ENCODE results near the gene AOC1.
"Not testable (repeated sequence)": the region's sequence is repeated elsewhere in the genome, so short reads cannot be mapped to it uniquely, and the experiment has no call there.

Gene AOC1

DNA sequence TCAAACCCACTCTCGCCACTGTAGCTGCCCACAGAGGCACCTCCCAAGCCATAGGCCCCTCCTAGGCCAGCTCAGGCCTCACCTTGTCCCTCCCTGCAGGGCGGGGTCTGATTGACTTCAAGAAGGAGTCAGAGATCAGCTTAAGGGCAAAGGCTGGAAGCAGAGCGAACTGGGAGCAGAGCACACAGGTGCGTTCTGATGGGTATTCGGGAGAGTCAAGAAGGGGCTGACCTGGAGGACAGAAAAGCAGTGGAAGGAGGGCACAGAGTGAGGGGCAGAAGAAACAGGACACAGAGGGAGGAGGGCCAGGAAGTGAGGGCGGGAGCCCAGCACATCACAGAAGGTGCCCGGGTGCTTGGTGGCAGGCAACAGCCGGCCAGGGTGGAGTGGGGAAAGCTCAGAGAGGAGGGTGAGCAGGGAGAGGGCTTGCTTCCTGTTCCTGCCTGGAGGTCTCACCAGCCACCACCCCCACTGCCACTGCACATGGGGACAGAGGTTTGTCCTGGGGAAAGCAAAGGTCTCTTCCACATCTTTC, at the start of gene AOC1:
Gene AOC1, plus strand, starts transcription at position 147 of the 535 bp plus-strand sequence. CDS start 3,954 bp downstream, outside the sequence.
- no peak for DNase-seq (ENCODE audit: low read depth, low spot score)

GRCh38 chr7:150803161-150803860, 49.0 kb upstream of the AOC1 start:
- DNase-seq (ENCODE audit: low read depth, low spot score) = no peak

DNA sequence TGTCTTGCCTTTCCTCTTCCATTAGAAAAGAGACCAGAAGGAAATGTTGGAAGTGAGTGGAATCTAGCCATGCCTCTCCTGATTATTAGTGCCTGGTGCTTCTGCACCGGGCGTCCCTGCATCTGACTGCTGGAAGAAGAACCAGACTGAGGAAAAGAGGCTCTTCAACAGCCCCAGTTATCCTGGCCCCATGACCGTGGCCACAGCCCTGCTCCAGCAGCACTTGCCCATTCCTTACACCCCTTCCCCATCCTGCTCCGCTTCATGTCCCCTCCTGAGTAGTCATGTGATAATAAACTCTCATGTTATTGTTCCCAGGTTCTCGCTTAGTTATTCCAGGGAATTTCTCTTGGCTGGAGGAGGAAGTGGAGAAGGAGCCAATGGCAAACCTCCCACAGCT, 47.5 kb upstream of the AOC1 start:
- no peak for DNase-seq (ENCODE audit: low read depth, low spot score)

- DNase-seq (ENCODE audit: low read depth, low spot score) = no peak
Observed at GRCh38 chr7:150805864-150806263, 46.5 kb upstream of the AOC1 start.

DNA sequence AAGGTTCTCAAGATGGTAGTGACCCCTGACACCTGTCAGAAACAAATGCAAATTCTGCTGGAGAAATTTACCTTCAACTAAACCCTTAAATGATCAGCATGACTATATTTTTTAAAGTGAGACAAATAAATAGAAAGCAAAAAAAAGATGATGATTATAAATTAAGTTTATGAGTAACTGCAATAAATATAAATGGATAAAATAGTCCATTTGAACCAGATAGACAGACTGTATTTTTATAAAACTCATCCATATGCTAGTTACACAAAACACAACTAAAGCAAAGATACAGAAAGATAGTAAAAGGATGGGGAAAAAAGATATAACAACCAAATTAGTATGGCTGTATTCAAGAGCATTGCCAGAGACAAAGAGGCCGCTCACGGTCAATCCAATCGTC, 45.9 kb upstream of the AOC1 start:
- DNase-seq (ENCODE audit: low read depth, low spot score) = no peak

- no peak for DNase-seq (ENCODE audit: low read depth, low spot score)
Observed at GRCh38 chr7:150806863-150807262, 45.5 kb upstream of the AOC1 start.

GRCh38 chr7:150807616-150808438, 44.5 kb upstream of the AOC1 start:
- not testable (repeated sequence) for DNase-seq (ENCODE audit: low read depth, low spot score)

DNA sequence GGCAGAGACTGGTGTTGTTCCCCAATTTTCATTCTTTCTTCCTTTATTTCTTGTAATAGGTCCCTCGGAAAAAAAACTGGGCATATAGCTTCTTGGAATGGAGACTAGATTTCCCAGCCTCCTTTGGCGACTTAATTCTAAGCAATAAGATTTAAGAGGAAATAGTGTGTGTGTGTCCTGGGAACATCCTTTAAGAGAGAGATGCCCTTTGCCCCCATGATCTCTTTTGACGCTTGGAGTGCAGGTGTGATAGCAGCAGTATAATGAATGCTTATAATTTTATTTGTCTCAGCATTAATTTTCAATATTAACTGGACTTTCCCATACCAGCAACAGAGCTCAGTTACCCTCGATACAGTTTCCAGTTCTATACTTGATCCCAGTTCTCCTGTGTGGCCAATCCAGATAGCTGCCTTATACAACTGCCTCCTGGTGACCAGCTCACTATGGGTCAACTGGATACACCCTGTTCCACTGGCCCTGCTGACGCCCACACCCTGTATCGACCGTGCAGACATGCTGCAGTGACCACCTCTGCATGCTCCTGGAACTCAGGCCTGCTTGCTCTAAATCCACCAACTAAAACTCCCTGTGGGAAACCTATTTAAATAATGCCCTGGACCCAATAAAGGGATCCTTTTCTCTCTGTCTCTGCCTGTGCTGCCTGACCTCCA, 37.9 kb upstream of the AOC1 start:
- no peak for DNase-seq (ENCODE audit: low read depth, low spot score)

DNA sequence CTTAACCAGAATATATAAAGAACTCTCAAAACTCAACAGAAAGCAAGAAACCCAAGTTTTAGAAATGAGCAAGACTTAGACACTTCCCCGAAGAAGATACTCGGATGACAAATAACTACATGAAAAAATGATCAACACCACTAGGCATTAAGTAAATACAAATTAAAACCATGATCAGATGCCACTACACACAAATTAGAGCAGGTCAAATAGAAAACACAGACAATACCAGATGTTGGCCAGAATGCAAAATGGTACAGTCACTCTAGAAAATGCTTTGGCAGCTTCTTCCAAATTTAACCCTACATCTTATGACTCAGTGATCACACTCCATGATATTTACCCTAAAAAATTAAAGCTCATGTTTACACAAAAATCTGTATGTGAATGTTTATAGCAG, 33.3 kb upstream of the AOC1 start:
- no peak for DNase-seq (ENCODE audit: low read depth, low spot score)

GRCh38 chr7:150820148-150820547, 32.2 kb upstream of the AOC1 start:
- no peak for DNase-seq (ENCODE audit: low read depth, low spot score)

DNA sequence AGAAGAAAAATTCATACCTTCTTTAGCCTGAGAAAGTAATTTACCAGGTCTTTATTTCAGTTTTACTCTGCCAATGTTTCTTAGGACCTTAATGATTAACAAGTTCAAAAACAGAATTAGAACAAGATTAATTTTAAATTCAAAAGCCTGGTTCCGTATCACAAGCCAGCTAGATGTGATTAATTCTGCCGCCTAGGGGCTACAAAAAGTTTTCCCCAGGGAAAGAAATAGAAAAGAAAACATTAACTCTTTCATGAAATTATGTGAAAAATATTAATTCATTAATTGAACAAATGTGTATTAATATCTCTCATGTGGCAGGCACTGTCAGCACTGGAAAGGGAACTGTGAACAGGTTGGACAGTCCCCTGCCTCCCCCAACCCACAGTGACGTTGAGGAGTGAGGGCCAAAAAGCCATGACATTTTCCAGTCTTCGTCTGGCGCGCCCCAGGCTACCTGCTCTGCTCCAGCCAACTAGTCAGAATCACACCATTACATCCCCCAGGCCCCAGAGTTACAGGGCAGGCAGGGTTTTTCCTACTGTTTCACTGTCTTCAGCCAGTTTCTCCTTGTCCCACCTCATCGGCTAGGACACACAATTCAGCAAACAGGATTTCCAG, 31.6 kb upstream of the AOC1 start:
- DNase-seq (ENCODE audit: low read depth, low spot score) = no peak

DNA sequence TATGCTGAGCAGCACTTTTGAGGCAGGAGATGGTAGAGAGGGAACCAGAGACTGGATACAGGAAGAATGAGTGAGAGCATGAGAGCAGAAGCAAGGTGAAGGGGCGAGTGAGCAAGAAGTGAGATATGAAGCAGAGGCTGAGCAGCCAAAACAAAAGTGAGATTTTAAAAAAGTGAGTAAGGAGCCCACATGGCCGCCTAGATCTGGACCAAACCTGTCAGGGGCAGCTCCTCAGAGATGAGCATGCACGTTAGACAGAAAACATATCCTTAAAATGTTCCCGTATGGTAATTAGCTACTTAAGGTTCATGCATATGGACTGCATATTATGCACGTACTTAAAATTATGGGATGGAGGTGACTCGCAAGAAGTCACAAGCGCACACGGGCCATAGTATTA, 29.3 kb upstream of the AOC1 start:
- DNase-seq (ENCODE audit: low read depth, low spot score) = no peak

DNA sequence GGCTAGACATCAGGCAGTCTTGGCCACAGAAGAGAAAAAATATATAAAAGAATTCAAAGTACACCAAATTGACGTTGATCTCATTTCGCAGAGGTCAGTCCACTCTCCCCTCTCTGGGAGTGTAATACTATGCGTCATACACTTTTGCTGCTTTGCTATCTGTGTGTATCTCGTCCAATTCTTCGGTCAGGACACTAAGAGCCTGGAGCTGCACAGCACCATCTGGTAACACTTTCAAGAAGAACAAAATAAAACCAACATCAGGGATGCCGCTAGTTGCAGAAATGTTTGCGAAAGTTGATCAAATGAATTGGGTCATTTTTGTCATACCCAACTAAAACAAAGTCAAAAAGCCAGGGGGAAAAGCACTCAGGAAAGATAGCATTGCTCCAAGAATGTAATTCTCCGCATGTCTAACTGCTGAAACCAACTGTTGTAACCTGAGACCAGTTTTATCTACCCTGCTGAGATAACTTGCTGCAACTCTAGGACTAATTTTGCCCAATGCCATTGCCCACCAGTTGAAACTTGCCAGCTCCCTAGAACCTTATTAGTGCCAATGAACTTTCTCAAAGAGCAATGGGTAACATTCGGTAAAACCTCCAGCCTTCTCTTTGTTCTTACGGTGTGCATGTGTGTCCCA, 28.7 kb upstream of the AOC1 start:
- DNase-seq (ENCODE audit: low read depth, low spot score) = no peak

GRCh38 chr7:150824379-150825177, 27.7 kb upstream of the AOC1 start:
- no peak for DNase-seq (ENCODE audit: low read depth, low spot score)

GRCh38 chr7:150826061-150826849, 26.1 kb upstream of the AOC1 start:
- no peak for DNase-seq (ENCODE audit: low read depth, low spot score)

DNA sequence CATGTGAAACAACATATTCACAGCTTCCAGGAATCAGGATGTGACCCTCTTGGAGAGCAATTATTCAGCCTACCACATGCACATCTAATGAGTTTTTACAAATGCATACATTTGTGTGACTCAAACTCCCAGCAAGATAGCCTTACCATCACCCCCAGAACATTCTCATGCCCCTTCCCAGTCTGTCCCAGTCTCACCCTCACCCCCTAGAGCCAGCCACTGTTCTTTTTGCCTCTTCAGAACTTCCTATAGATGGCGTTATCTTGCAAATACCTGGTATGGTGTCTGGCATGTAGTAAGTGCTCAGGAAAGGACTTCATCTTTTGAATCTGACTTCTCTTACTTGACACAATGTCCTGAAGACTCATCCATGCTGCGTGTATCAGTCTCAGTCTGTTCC, 23.9 kb upstream of the AOC1 start:
- no peak for DNase-seq (ENCODE audit: low read depth, low spot score)

GRCh38 chr7:150829426-150829825, 22.9 kb upstream of the AOC1 start:
- DNase-seq (ENCODE audit: low read depth, low spot score) = no peak

DNA sequence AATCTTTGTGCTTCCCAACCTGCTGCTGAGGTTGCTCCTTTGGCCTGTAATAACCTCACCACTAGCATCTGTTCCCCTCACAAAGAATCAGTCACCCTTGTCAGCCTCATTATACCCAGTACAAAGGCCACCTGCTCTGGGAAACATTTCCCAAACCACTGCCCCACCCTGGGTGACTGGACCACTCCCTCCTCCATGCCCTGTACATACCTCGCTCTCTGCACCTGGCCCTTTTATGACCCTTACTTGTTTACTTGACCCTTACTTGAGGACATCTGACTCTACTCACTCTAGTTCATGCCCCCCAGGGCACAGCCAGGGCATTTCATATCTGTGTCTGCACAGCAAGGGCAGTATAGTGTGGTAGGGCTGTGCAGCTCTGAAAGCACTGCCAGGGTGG, 21.4 kb upstream of the AOC1 start:
- DNase-seq (ENCODE audit: low read depth, low spot score) = no peak

DNA sequence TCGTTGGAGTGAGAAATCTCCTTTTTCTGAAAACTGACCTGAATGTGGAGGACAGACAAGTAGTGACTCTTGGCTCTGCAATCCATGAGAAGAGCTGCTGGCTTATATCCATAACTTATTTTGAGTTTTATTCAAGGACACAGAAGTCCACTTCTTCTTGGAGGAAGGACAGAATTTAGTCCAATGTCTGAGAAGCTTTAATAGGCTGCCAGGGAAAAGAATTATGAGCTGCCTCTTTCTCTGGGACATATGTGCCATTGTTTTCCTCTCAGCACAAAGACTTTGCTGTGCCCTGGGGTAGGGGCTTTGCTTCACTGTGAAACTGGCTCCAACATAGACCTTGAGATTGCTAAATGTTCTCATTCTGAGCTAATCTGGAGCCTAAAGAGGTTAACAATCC, 20.5 kb upstream of the AOC1 start:
- no peak for DNase-seq (ENCODE audit: low read depth, low spot score)

- DNase-seq (ENCODE audit: low read depth, low spot score) = no peak
Observed at GRCh38 chr7:150835019-150835418, 17.3 kb upstream of the AOC1 start.
